ENCODE data around the gene SLC48A1. TPM values are rescaled to one million over a fixed set of nuclear protein-coding genes. Genes with fewer than 3 reads are reported as not detected.

Gene SLC48A1
- total and polyA plus RNA-seq, 10 of the 15 experiments (the other 5 are each of a cell fraction or from before 2014, with no cell fraction given), result 1.1 to 4.9 (median 1.9) TPM

DNA sequence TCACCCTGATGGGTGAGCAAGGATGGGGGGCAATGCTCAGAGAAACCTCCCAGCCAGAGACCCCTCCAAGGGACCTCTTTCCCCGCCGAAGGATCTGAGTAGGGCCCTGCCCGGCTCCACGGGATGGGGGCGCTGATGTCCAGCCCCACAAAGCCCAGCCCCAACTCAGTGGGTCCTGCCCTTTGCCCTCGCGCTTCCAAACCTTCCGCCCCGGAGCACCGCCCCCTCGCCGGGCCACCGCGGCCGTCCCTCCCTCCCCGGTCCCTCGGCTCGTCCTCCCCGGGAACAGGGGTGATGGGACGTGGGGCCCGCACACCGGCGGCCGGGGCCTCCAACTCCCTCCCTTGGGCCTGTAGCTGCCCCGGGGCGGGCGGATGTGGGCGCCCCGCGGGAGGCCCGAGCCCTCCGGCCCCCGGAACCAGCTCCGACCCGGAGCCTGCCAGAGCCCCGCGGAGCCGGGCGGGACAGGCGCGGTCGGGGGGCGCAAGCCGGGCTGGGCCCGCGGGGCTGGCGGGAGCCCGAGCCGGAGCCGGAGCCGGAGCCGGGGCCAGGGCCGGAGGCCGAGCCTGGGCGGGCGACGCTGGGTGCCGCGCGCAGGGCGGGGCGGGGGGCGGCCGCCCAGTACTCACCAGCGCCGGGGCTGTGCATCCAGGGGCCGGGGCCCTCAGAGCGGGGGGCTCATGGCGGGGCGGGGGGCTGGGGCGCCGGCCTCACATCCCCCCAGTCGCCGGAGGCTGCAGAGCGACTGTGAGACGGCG is 46.3 kb downstream of the SLC48A1 start:
- WGBS (ENCODE audit: insufficient coverage, insufficient replicate concordance, low lambda C conversion rate, missing lambda C conversion rate), result 1% methylated on average over 44 of the region's 77 CpGs
- ATAC-seq (peak; percentile 51), DNase-seq (ENCODE audit: low read depth, low spot score) (no peak), FAIRE-seq (no peak)
- ChIA-PET SMC1A (ENCODE audit: uncharacterized antibody, unreplicated experiment) (interaction anchor here (0.9 to 3.4 kb wide), 6 partner anchors 9 to 77 kb away, joined by 3 to 24 read pairs (median 4); no protein-coding TSS in a partner anchor), POLR2A (no interaction called here), RAD21 (ENCODE audit: unreplicated experiment) (interaction anchor here (0.6 to 5.3 kb wide), 4 partner anchors 11 to 66 kb away, joined by 3 to 92 read pairs (median 10); no protein-coding TSS in a partner anchor), CTCF (interaction anchor here (0.9 to 5.0 kb wide), 5 partner anchors 11 to 77 kb away, joined by 3 to 108 read pairs (median 8); no protein-coding TSS in a partner anchor)
- intact Hi-C loops (cut with micrococcal nuclease; ENCODE audit: unreplicated experiment) (no loop called here), in situ Hi-C loops (cut with MboI) (no loop called here)
- no peaks in the 10 kb centered on the region; the same call in 1 of the 2 replicates for H4K20me1 ChIP-seq (ENCODE audit: control insufficient read depth, insufficient read depth)
- TF ChIP-seq NR2F1 (conservative IDR thresholded peaks at IDR 0.05) (peak; percentile 89), DPF2 (IDR thresholded peaks at IDR 0.05) (peak; percentile 27; the same call in 1 of the 2 replicates), RAD21 (IDR thresholded peaks at IDR 0.05; ENCODE audit: insufficient read depth, low read depth, low read length) (peak; percentile 46), IKZF2 (IDR thresholded peaks at IDR 0.05) (no peak; a peak in 1 of 4 replicates), POU2F2 (IDR thresholded peaks at IDR 0.05; ENCODE audit: borderline replicate concordance, low read depth, low read length) (no peak), NR2C1 (IDR thresholded peaks at IDR 0.05) (peak; percentile 69), GATAD2B (conservative IDR thresholded peaks at IDR 0.05; ENCODE audit: low read depth) (peak; percentile 49; the same call in 1 of the 2 replicates), PAX5 (IDR thresholded peaks at IDR 0.05; ENCODE audit: borderline replicate concordance, low read depth, low read length) (no peak), YY1 (IDR thresholded peaks at IDR 0.05; ENCODE audit: low read depth, low read length) (no peak), NBN (IDR thresholded peaks at IDR 0.05) (no peak), LARP7 (IDR thresholded peaks at IDR 0.05) (0 out of 2 replicates have a peak, but pooled peaks have one; percentile 43), POLR2A (IDR thresholded peaks at IDR 0.05; ENCODE audit: low read depth, low read length) (peak; percentile 57), IKZF1 (conservative IDR thresholded peaks at IDR 0.05) (peak; percentile 33)
- TF ChIP-seq, protein P1, sequence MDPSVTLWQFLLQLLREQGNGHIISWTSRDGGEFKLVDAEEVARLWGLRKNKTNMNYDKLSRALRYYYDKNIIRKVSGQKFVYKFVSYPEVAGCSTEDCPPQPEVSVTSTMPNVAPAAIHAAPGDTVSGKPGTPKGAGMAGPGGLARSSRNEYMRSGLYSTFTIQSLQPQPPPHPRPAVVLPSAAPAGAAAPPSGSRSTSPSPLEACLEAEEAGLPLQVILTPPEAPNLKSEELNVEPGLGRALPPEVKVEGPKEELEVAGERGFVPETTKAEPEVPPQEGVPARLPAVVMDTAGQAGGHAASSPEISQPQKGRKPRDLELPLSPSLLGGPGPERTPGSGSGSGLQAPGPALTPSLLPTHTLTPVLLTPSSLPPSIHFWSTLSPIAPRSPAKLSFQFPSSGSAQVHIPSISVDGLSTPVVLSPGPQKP (IDR thresholded peaks at IDR 0.05; ENCODE audit: low read depth, low read length), result no peak
- TF ChIP-seq, protein P2, sequence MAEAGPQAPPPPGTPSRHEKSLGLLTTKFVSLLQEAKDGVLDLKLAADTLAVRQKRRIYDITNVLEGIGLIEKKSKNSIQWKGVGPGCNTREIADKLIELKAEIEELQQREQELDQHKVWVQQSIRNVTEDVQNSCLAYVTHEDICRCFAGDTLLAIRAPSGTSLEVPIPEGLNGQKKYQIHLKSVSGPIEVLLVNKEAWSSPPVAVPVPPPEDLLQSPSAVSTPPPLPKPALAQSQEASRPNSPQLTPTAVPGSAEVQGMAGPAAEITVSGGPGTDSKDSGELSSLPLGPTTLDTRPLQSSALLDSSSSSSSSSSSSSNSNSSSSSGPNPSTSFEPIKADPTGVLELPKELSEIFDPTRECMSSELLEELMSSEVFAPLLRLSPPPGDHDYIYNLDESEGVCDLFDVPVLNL (IDR thresholded peaks at IDR 0.05; ENCODE audit: low read depth, low read length), result no peak
- TF ChIP-seq, protein P3, sequence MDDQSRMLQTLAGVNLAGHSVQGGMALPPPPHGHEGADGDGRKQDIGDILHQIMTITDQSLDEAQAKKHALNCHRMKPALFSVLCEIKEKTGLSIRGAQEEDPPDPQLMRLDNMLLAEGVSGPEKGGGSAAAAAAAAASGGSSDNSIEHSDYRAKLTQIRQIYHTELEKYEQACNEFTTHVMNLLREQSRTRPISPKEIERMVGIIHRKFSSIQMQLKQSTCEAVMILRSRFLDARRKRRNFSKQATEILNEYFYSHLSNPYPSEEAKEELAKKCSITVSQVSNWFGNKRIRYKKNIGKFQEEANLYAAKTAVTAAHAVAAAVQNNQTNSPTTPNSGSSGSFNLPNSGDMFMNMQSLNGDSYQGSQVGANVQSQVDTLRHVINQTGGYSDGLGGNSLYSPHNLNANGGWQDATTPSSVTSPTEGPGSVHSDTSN (IDR thresholded peaks at IDR 0.05; ENCODE audit: insufficient replicate concordance, low read depth, low read length), result no peak
- TF ChIP-seq, protein P4, sequence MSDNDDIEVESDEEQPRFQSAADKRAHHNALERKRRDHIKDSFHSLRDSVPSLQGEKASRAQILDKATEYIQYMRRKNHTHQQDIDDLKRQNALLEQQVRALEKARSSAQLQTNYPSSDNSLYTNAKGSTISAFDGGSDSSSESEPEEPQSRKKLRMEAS (IDR thresholded peaks at IDR 0.05; ENCODE audit: low read depth, low read length), result no peak
- TF ChIP-seq, protein P5, sequence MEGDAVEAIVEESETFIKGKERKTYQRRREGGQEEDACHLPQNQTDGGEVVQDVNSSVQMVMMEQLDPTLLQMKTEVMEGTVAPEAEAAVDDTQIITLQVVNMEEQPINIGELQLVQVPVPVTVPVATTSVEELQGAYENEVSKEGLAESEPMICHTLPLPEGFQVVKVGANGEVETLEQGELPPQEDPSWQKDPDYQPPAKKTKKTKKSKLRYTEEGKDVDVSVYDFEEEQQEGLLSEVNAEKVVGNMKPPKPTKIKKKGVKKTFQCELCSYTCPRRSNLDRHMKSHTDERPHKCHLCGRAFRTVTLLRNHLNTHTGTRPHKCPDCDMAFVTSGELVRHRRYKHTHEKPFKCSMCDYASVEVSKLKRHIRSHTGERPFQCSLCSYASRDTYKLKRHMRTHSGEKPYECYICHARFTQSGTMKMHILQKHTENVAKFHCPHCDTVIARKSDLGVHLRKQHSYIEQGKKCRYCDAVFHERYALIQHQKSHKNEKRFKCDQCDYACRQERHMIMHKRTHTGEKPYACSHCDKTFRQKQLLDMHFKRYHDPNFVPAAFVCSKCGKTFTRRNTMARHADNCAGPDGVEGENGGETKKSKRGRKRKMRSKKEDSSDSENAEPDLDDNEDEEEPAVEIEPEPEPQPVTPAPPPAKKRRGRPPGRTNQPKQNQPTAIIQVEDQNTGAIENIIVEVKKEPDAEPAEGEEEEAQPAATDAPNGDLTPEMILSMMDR (IDR thresholded peaks at IDR 0.05 in 2 of 3, conservative IDR thresholded peaks at IDR 0.05 in 1 of 3; ENCODE audit: control insufficient read depth in 2 of 3, extremely low read depth in 1 of 3, insufficient read depth in 1 of 3, low read depth in 3 of 3, low read length in 3 of 3), result peak; percentile 28 to 34 (median 32); a peak in 4 of 6 replicates
- peaks cover 32% of the 10 kb centered on the region for H3K4me1 ChIP-seq (ENCODE audit: control insufficient read depth, insufficient read depth, low read length)
- H3K36me3 ChIP-seq (ENCODE audit: control insufficient read depth in 2 of 2, insufficient read depth in 2 of 2, low read length in 1 of 2), result no peaks in the 10 kb centered on the region; a peak in 1 of 4 replicates
- H2AFZ ChIP-seq (ENCODE audit: control insufficient read depth, low read depth, low read length), result peak overlapping the region; percentile 45
- no TSS peak for BruUV-seq (replicated peaks)
- peak overlapping the region; percentile 80 for H3K4me3 ChIP-seq
- H3K27ac ChIP-seq (ENCODE audit: control insufficient read depth, insufficient read depth), result peak overlapping the region; percentile 37
- H3K9me3 ChIP-seq (replicated peaks; ENCODE audit: control insufficient read depth, insufficient read depth, low read length), result no peaks in the 10 kb centered on the region
- H3K27me3 ChIP-seq (replicated peaks in 1 of 2; ENCODE audit: control insufficient read depth in 2 of 2, insufficient read depth in 2 of 2, low read length in 1 of 2), result peaks cover 0 to 7% of the 10 kb centered on the region in 2 experiments; a peak in 3 of 4 replicates
- H3K79me2 ChIP-seq (ENCODE audit: control insufficient read depth, insufficient read depth, low read length), result peaks cover 22% of the 10 kb centered on the region
- peak overlapping the region; percentile 49 for H3K9ac ChIP-seq (ENCODE audit: control insufficient read depth, insufficient read depth, low read length)
- H3K4me2 ChIP-seq (ENCODE audit: control insufficient read depth, insufficient read depth), result peak overlapping the region; percentile 83
